Measurements from ENCODE around the gene PLAA.
"Not testable (repeated sequence)": the region's sequence is repeated elsewhere in the genome, so short reads cannot be mapped to it uniquely, and the experiment has no call there.

PLAA gene

DNA sequence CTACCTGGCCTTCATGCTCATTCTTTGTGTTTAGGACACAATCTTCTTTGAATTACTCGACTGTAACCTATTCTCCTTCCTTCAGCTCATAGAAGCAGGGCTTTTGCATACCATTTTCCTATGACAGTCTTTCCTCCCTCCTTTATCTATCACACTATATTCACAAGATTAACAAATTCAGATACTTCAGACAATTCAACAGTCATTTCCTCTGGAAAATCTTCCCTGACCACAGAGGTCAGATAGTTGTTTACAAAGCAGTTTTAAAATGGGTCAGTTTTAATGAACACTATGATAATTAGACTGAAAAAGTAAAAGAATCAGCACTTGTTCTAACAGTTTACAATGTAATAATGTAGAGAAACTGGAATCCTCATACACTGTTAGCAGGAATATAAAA lies 58.8 kb downstream of the PLAA start:
- no peaks in the 10 kb centered on the region for H3K9me3 ChIP-seq (ENCODE audit: control insufficient read depth in 2 of 2, low read length in 2 of 2)
- H3K27me3 ChIP-seq (ENCODE audit: control insufficient read depth in 2 of 2, insufficient read depth in 2 of 2, low read length in 2 of 2) = no peaks in the 10 kb centered on the region
- H3K36me3 ChIP-seq (ENCODE audit: control insufficient read depth in 2 of 2, insufficient read depth in 2 of 2, low read length in 2 of 2) = peaks cover 1 to 10% of the 10 kb centered on the region in 2 donors
- peaks cover under 1 to 3% of the 10 kb centered on the region in 2 donors for H3K4me1 ChIP-seq (ENCODE audit: control insufficient read depth in 2 of 2, insufficient read depth in 2 of 2, low read length in 2 of 2)
- H3K4me3 ChIP-seq (ENCODE audit: low read length in 2 of 2) = no peak overlapping the region
- H3K9ac ChIP-seq (ENCODE audit: low read depth in 1 of 2, low read length in 2 of 2) = no peak overlapping the region
- no peak overlapping the region for H3K27ac ChIP-seq (ENCODE audit: low read depth in 2 of 2, low read length in 2 of 2)

DNA sequence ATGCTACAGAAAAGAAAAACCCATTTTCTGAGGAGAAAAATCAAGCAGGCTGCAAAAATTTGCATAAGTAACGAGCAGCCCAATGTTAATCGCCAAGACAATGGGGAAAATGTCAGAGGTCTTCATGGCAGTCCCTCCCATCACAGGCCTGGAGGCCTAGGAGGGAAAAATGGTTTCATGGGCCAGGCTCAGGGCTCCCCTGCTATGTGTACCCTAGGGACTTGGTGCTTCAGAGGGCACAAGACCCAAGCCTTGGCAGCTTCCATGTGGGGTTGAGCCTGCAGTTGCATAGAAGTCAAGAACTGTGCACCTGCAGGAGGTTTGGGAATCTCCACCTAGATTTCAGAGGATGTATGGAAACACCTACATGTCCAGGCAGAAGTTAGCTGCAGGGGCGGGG lies 64.9 kb downstream of the PLAA start:
- no peak overlapping the region for H3K27ac ChIP-seq (ENCODE audit: low read depth in 2 of 2, low read length in 2 of 2)
- no peak overlapping the region for H3K4me3 ChIP-seq (ENCODE audit: low read length in 2 of 2)
- no peaks in the 10 kb centered on the region for H3K9me3 ChIP-seq (ENCODE audit: control insufficient read depth in 2 of 2, low read length in 2 of 2)
- H3K27me3 ChIP-seq (ENCODE audit: control insufficient read depth in 2 of 2, insufficient read depth in 2 of 2, low read length in 2 of 2) = no peaks in the 10 kb centered on the region
- peaks cover 23 to 51% of the 10 kb centered on the region in 2 donors for H3K36me3 ChIP-seq (ENCODE audit: control insufficient read depth in 2 of 2, insufficient read depth in 2 of 2, low read length in 2 of 2)
- no peak overlapping the region for H3K9ac ChIP-seq (ENCODE audit: low read depth in 1 of 2, low read length in 2 of 2)
- H3K4me1 ChIP-seq (ENCODE audit: control insufficient read depth in 2 of 2, insufficient read depth in 2 of 2, low read length in 2 of 2) = no peaks in the 10 kb centered on the region

DNA sequence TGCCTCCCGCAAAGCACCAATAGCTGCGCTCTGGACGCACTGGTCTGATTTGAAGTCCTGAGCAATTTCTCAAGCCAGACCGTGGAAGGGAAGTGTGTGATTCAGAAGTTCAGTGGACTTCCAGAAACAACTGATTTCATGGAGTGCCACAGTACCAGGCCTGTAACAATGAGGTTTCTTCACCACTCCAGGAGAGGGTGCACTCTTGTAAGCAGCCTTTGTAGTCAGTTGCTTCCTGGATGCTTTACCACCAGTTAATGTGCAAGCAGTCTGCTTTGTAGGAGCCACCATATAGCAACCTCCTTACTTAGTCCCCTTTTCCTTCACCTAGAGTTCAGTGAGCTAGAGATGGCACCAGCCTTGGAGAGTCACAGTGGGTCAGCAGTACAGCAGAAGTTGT lies 66.8 kb downstream of the PLAA start:
- Histone ChIP-seq H3K27ac (ENCODE audit: low read depth in 2 of 2, low read length in 2 of 2) (no peak overlapping the region), H3K4me3 (ENCODE audit: low read length in 2 of 2) (no peak overlapping the region), H3K9ac (ENCODE audit: low read depth in 1 of 2, low read length in 2 of 2) (no peak overlapping the region), H3K36me3 (ENCODE audit: control insufficient read depth in 2 of 2, insufficient read depth in 2 of 2, low read length in 2 of 2) (peaks cover 23 to 51% of the 10 kb centered on the region in 2 donors), H3K27me3 (ENCODE audit: control insufficient read depth in 2 of 2, insufficient read depth in 2 of 2, low read length in 2 of 2) (no peaks in the 10 kb centered on the region), H3K4me1 (ENCODE audit: control insufficient read depth in 2 of 2, insufficient read depth in 2 of 2, low read length in 2 of 2) (no peaks in the 10 kb centered on the region), H3K9me3 (ENCODE audit: control insufficient read depth in 2 of 2, low read length in 2 of 2) (no peaks in the 10 kb centered on the region)

DNA sequence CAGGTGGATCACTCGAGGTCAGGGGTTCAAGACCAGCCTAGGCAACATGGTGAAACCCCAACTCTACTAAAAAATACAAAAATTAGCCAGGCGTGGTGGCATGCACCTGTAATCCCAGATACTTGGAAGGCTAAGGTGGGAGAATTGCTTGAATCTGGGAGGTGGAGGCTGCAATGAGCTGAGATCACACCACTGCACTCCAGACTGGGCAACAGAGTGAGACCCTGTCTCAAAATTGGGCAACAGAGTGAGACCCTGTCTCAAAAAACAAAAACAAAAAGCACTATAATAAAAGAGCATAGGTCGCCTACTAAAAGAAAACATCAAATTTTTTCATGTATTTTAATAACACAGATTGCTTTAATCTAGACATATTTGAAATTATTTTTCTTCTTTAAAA lies 71.9 kb downstream of the PLAA start:
- not testable (repeated sequence) for H3K9me3 ChIP-seq (ENCODE audit: control insufficient read depth in 2 of 2, low read length in 2 of 2); H3K27ac ChIP-seq (ENCODE audit: low read depth in 2 of 2, low read length in 2 of 2); H3K4me1 ChIP-seq (ENCODE audit: control insufficient read depth in 2 of 2, insufficient read depth in 2 of 2, low read length in 2 of 2); H3K9ac ChIP-seq (ENCODE audit: low read depth in 1 of 2, low read length in 2 of 2); H3K4me3 ChIP-seq (ENCODE audit: low read length in 2 of 2); H3K27me3 ChIP-seq (ENCODE audit: control insufficient read depth in 2 of 2, insufficient read depth in 2 of 2, low read length in 2 of 2)
- H3K36me3 ChIP-seq (ENCODE audit: control insufficient read depth in 2 of 2, insufficient read depth in 2 of 2, low read length in 2 of 2) = peaks cover 12 to 17% of the 10 kb centered on the region in 2 donors

DNA sequence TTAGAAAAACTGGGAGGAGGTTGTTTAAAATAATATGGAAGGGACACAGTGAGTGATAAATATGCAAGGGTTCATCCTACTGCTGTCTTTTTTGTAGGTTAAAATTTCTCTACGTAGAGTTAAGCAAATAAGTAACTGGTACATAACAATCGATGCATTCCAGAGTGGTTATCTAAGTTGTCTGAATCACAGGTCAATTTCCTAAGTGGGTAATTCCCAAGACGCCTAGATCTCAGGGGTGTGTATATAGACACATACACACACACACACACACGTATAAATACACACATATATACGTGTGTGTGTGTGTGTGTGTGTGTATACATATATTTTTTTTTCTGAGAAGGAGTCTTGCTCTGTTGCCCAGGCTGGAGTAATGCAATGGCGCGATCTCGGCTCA lies 76.8 kb downstream of the PLAA start:
- Histone ChIP-seq H3K27me3 (ENCODE audit: control insufficient read depth in 2 of 2, insufficient read depth in 2 of 2, low read length in 2 of 2) (no peaks in the 10 kb centered on the region), H3K9ac (ENCODE audit: low read depth in 1 of 2, low read length in 2 of 2) (no peak overlapping the region), H3K36me3 (ENCODE audit: control insufficient read depth in 2 of 2, insufficient read depth in 2 of 2, low read length in 2 of 2) (peaks cover 0 to 14% of the 10 kb centered on the region in 2 donors), H3K9me3 (ENCODE audit: control insufficient read depth in 2 of 2, low read length in 2 of 2) (no peaks in the 10 kb centered on the region), H3K4me3 (ENCODE audit: low read length in 2 of 2) (no peak overlapping the region), H3K4me1 (ENCODE audit: control insufficient read depth in 2 of 2, insufficient read depth in 2 of 2, low read length in 2 of 2) (no peaks in the 10 kb centered on the region), H3K27ac (ENCODE audit: low read depth in 2 of 2, low read length in 2 of 2) (no peak overlapping the region)

DNA sequence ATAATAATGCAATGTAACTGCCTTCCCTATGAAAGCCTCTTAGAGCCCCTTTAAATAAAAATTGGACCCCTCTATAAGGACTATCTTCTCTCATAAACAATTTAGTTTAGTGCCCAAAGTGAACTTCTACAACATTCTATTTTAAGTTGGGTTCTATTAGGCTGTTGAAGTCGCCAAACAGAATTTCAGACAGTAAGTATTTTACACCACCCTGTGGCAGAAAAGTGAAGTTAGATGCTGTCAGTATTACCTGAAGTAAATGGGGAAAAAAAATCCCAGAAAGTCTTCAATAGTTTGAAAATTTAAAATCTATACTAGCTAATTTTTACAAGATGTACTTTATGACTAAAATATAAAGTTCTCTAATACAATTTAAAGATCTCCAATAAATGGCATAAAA lies 84.0 kb downstream of the PLAA start:
- Histone ChIP-seq H3K9me3 (ENCODE audit: control insufficient read depth in 2 of 2, low read length in 2 of 2) (no peaks in the 10 kb centered on the region), H3K27ac (ENCODE audit: low read depth in 2 of 2, low read length in 2 of 2) (no peak overlapping the region), H3K4me1 (ENCODE audit: control insufficient read depth in 2 of 2, insufficient read depth in 2 of 2, low read length in 2 of 2) (no peaks in the 10 kb centered on the region), H3K36me3 (ENCODE audit: control insufficient read depth in 2 of 2, insufficient read depth in 2 of 2, low read length in 2 of 2) (peaks cover 14 to 16% of the 10 kb centered on the region in 2 donors), H3K27me3 (ENCODE audit: control insufficient read depth in 2 of 2, insufficient read depth in 2 of 2, low read length in 2 of 2) (no peaks in the 10 kb centered on the region), H3K9ac (ENCODE audit: low read depth in 1 of 2, low read length in 2 of 2) (no peak overlapping the region), H3K4me3 (ENCODE audit: low read length in 2 of 2) (no peak overlapping the region)

DNA sequence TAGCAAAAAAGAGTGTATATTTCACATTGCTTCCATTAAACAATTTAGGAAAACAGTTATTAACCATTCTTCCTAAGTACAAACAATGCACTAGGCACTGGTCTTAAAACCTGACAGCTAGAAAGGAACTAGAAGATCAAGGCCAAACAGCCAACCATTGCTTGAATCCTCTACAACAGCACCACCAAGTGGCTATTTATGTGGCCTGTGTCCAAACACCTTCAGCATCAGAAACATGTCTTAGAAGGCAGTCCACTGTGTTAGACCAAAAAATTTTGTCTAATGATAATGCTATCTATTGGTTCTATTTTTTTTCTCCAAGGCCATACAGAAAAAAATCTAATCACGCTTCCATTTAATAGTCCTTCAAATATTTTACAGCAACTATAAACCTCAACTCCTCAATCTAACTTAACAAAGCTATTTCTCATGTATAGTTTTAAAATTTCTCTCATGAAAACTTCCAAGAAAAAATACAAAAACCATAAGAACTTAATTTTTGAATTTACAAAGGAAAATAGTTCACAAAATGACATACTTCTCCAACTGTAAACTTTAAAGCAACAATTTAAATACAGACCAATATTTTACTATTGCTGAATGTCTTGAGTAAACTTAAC lies 90.5 kb downstream of the PLAA start:
- Histone ChIP-seq H3K9me3 (ENCODE audit: control insufficient read depth in 2 of 2, low read length in 2 of 2) (no peaks in the 10 kb centered on the region), H3K36me3 (ENCODE audit: control insufficient read depth in 2 of 2, insufficient read depth in 2 of 2, low read length in 2 of 2) (peaks cover 23 to 40% of the 10 kb centered on the region in 2 donors), H3K27me3 (ENCODE audit: control insufficient read depth in 2 of 2, insufficient read depth in 2 of 2, low read length in 2 of 2) (no peaks in the 10 kb centered on the region), H3K27ac (ENCODE audit: low read depth in 2 of 2, low read length in 2 of 2) (no peak overlapping the region), H3K4me1 (ENCODE audit: control insufficient read depth in 2 of 2, insufficient read depth in 2 of 2, low read length in 2 of 2) (no peaks in the 10 kb centered on the region), H3K9ac (ENCODE audit: low read depth in 1 of 2, low read length in 2 of 2) (no peak overlapping the region), H3K4me3 (ENCODE audit: low read length in 2 of 2) (no peak overlapping the region)

Data from mucosa of rectum (tissue), 2 donors.